ENCODE data around the gene MORC3. TPM values are rescaled to one million over a fixed set of nuclear protein-coding genes. Genes with fewer than 3 reads are reported as not detected.
A peak's percentile ranks its signal among the peaks of the same experiment; 100 is the strongest.

Gene MORC3
- total and polyA plus RNA-seq, 2 donors (not counting 1 experiment from before 2014, with no cell fraction given), result 44.9 to 104 TPM

DNA sequence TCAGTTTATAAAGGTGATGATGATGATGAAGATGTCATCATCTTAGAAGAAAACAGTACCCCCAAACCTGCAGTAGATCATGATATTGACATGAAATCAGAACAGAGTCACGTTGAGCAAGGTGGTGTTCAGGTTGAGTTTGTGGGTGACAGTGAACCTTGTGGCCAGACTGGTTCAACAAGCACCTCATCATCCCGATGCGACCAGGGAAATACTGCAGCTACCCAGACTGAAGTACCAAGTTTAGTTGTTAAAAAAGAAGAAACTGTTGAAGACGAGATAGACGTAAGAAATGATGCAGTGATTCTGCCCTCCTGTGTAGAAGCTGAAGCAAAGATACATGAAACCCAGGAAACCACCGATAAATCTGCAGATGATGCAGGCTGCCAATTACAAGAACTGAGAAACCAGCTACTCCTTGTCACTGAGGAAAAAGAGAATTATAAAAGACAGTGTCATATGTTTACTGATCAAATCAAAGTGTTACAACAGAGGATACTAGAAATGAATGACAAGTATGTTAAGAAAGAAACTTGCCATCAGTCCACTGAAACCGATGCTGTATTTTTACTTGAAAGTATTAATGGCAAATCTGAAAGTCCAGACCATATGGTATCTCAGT, 49.2 kb downstream of the MORC3 start:
- no peaks in the 10 kb centered on the region for H3K27me3 Mint-ChIP-seq
- H3K4me1 Mint-ChIP-seq, result peaks cover 3% of the 10 kb centered on the region
- Histone ChIP-seq H3K27ac (ENCODE audit: low read length in 2 of 2) (no peak overlapping the region), H3K4me3 (ENCODE audit: control extremely low read depth in 1 of 5, extremely low read depth in 1 of 5, insufficient read depth in 1 of 5, low read depth in 2 of 5, low read length in 4 of 5) (no peak overlapping the region), H3K9ac (ENCODE audit: low read length) (no peak overlapping the region), H3K9me3 (ENCODE audit: control extremely low read depth in 1 of 3, control insufficient read depth in 2 of 3, insufficient read depth in 1 of 3, low read length in 2 of 3) (no peaks in the 10 kb centered on the region), H2AFZ (ENCODE audit: insufficient read depth, low read depth, low read length, poor library complexity, severe bottlenecking) (no peak overlapping the region), H3K4me1 (ENCODE audit: control insufficient read depth in 2 of 2, insufficient read depth in 2 of 2, low read length in 2 of 2) (no peaks in the 10 kb centered on the region), H3K27me3 (replicated peaks in 1 of 4; ENCODE audit: control extremely low read depth in 1 of 4, control insufficient read depth in 3 of 4, insufficient read depth in 4 of 4, low read length in 3 of 4) (no peaks in the 10 kb centered on the region), H4K20me1 (ENCODE audit: control insufficient read depth, insufficient read depth, low read length, poor library complexity, severe bottlenecking) (peaks cover 10% of the 10 kb centered on the region), H3K36me3 (replicated peaks in 1 of 2; ENCODE audit: control extremely low read depth in 1 of 2, control insufficient read depth in 1 of 2, extremely low read depth in 1 of 2, insufficient read depth in 2 of 2, low read length in 1 of 2) (peaks cover 34 to 86% of the 10 kb centered on the region in 2 experiments), H3K79me2 (ENCODE audit: control insufficient read depth, insufficient read depth, low read length) (peaks cover 2% of the 10 kb centered on the region), H3K4me2 (replicated peaks; ENCODE audit: low read depth, low read length, poor library complexity, severe bottlenecking) (no peak overlapping the region)
- 71% methylated on average over 5 of the region's 7 CpGs for WGBS (ENCODE audit: insufficient coverage)
- CTCF ChIA-PET, result interaction anchor here (1.3 kb wide), 1 partner anchor 227 kb away, joined by 4 read pairs; no protein-coding TSS in a partner anchor
- no peak for ATAC-seq (ENCODE audit: low read depth)
- TF ChIP-seq, protein P1, sequence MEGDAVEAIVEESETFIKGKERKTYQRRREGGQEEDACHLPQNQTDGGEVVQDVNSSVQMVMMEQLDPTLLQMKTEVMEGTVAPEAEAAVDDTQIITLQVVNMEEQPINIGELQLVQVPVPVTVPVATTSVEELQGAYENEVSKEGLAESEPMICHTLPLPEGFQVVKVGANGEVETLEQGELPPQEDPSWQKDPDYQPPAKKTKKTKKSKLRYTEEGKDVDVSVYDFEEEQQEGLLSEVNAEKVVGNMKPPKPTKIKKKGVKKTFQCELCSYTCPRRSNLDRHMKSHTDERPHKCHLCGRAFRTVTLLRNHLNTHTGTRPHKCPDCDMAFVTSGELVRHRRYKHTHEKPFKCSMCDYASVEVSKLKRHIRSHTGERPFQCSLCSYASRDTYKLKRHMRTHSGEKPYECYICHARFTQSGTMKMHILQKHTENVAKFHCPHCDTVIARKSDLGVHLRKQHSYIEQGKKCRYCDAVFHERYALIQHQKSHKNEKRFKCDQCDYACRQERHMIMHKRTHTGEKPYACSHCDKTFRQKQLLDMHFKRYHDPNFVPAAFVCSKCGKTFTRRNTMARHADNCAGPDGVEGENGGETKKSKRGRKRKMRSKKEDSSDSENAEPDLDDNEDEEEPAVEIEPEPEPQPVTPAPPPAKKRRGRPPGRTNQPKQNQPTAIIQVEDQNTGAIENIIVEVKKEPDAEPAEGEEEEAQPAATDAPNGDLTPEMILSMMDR (IDR thresholded peaks at IDR 0.05), result no peak
- no peak for TF ChIP-seq EZH2 (IDR thresholded peaks at IDR 0.05; ENCODE audit: borderline replicate concordance, insufficient read depth, low read depth, low read length, poor library complexity, severe bottlenecking)
- no peak for DNase-seq
- intact Hi-C loops (cut with micrococcal nuclease), result no loop called here
- POLR2A ChIA-PET, result interaction anchor here (0.5 kb wide), 1 partner anchor 206 kb away, joined by 3 read pairs; no protein-coding TSS in a partner anchor
- H3K27ac Mint-ChIP-seq, result peak overlapping the region; percentile 3
- H3K9me3 Mint-ChIP-seq (ENCODE audit: insufficient read depth), result no peaks in the 10 kb centered on the region
- H3K4me3 Mint-ChIP-seq, result no peak overlapping the region

GRCh38 chr21:36375994-36376393, 56.0 kb downstream of the MORC3 start:
- CTCF ChIA-PET, result no interaction called here
- no peaks in the 10 kb centered on the region for H3K9me3 Mint-ChIP-seq (ENCODE audit: insufficient read depth)

More at GRCh38 chr21:36375994-36376393, 56.0 kb downstream of the MORC3 start:
- no peak overlapping the region for H3K4me2 ChIP-seq (replicated peaks; ENCODE audit: low read depth, low read length, poor library complexity, severe bottlenecking)
- no peaks in the 10 kb centered on the region for H3K9me3 ChIP-seq (ENCODE audit: control extremely low read depth in 1 of 3, control insufficient read depth in 2 of 3, insufficient read depth in 1 of 3, low read length in 2 of 3)
- Mint-ChIP-seq H3K27me3 (no peaks in the 10 kb centered on the region), H3K4me3 (no peak overlapping the region), H3K4me1 (no peaks in the 10 kb centered on the region), H3K27ac (no peak overlapping the region)
- H4K20me1 ChIP-seq (ENCODE audit: control insufficient read depth, insufficient read depth, low read length, poor library complexity, severe bottlenecking), result peaks cover 16% of the 10 kb centered on the region
- H3K9ac ChIP-seq (ENCODE audit: low read length), result no peak overlapping the region
- POLR2A ChIA-PET, result no interaction called here
- DNase-seq (no peak), ATAC-seq (ENCODE audit: low read depth) (no peak)
- no peak overlapping the region for H3K27ac ChIP-seq (ENCODE audit: low read length in 2 of 2)
- TF ChIP-seq EZH2 (IDR thresholded peaks at IDR 0.05; ENCODE audit: borderline replicate concordance, insufficient read depth, low read depth, low read length, poor library complexity, severe bottlenecking), result no peak
- TF ChIP-seq, protein P1 (IDR thresholded peaks at IDR 0.05), result no peak
- H3K79me2 ChIP-seq (ENCODE audit: control insufficient read depth, insufficient read depth, low read length), result no peaks in the 10 kb centered on the region
- peaks cover 15 to 61% of the 10 kb centered on the region in 2 experiments for H3K36me3 ChIP-seq (replicated peaks in 1 of 2; ENCODE audit: control extremely low read depth in 1 of 2, control insufficient read depth in 1 of 2, extremely low read depth in 1 of 2, insufficient read depth in 2 of 2, low read length in 1 of 2)
- H3K27me3 ChIP-seq (replicated peaks in 1 of 4; ENCODE audit: control extremely low read depth in 1 of 4, control insufficient read depth in 3 of 4, insufficient read depth in 4 of 4, low read length in 3 of 4), result no peaks in the 10 kb centered on the region
- H2AFZ ChIP-seq (ENCODE audit: insufficient read depth, low read depth, low read length, poor library complexity, severe bottlenecking), result no peak overlapping the region
- H3K4me1 ChIP-seq (ENCODE audit: control insufficient read depth in 2 of 2, insufficient read depth in 2 of 2, low read length in 2 of 2), result no peaks in the 10 kb centered on the region
- intact Hi-C loops (cut with micrococcal nuclease), result no loop called here
- H3K4me3 ChIP-seq (ENCODE audit: control extremely low read depth in 1 of 5, extremely low read depth in 1 of 5, insufficient read depth in 1 of 5, low read depth in 2 of 5, low read length in 4 of 5), result no peak overlapping the region

Measured in B cell (primary cell).